ENCODE measurements around the gene ZNF684. TPM values are rescaled to one million over a fixed set of nuclear protein-coding genes. Genes with fewer than 3 reads are reported as not detected.
"Not testable (repeated sequence)": the region's sequence is repeated elsewhere in the genome, so short reads cannot be mapped to it uniquely, and the experiment has no call there.

ZNF684 gene
- total and polyA plus RNA-seq, 2 experiments from 2014 or later: 7.6 to 8.9 TPM

- H3K27ac Mint-ChIP-seq: no peak overlapping the region
- DNase-seq (ENCODE audit: low spot score) (no peak), ATAC-seq (no peak)
- H3K36me3 ChIP-seq (ENCODE audit: insufficient read depth): 0 out of 2 replicates have a peak, but pooled peaks cover under 1% of the 10 kb centered on the region
- H3K27ac ChIP-seq (ENCODE audit: low read depth): no peak overlapping the region
- no peaks in the 10 kb centered on the region for H3F3A ChIP-seq (replicated peaks; ENCODE audit: low read depth)
- no peaks in the 10 kb centered on the region for H3K79me2 ChIP-seq (replicated peaks; ENCODE audit: insufficient read depth)
- peaks cover 13% of the 10 kb centered on the region; the same call in 2 of the 3 replicates for H3K9me3 Mint-ChIP-seq
- no peak overlapping the region for H2AFZ ChIP-seq
- no peaks in the 10 kb centered on the region for H3K27me3 ChIP-seq (ENCODE audit: insufficient read depth)
- no peak overlapping the region for H3K4me3 ChIP-seq
- peaks cover 3% of the 10 kb centered on the region for H3K27me3 Mint-ChIP-seq (ENCODE audit: insufficient read depth, low read depth, poor library complexity)
- no peaks in the 10 kb centered on the region for H4K20me1 ChIP-seq (replicated peaks; ENCODE audit: insufficient read depth)
- no peaks in the 10 kb centered on the region for H3K4me1 Mint-ChIP-seq
- H3K4me2 ChIP-seq: no peak overlapping the region
- H3K4me3 Mint-ChIP-seq: no peak overlapping the region
- H3K36me3 Mint-ChIP-seq (ENCODE audit: low read depth): peaks cover 10% of the 10 kb centered on the region; the same call in 2 of the 3 replicates
- H3K4me1 ChIP-seq (ENCODE audit: insufficient read depth): no peaks in the 10 kb centered on the region
- 0 out of 2 replicates have a peak, but pooled peaks cover 3% of the 10 kb centered on the region for H3K9me2 ChIP-seq (ENCODE audit: insufficient read depth)
- no peak for TF ChIP-seq EZH2 (IDR thresholded peaks at IDR 0.05; ENCODE audit: low read depth, unreplicated experiment)
- TF ChIP-seq JUNB (IDR thresholded peaks at IDR 0.05; ENCODE audit: unreplicated experiment): no peak
- TF ChIP-seq ZNF114 (CRISPR knock-in tag; IDR thresholded peaks at IDR 0.05): no peak
- no peak for TF ChIP-seq EZH2phosphoT487 (IDR thresholded peaks at IDR 0.05; ENCODE audit: unreplicated experiment)
- no peak for TF ChIP-seq ZNF462 (CRISPR knock-in tag; IDR thresholded peaks at IDR 0.05)
- TF ChIP-seq CREB1 (CRISPR knock-in tag; IDR thresholded peaks at IDR 0.05; ENCODE audit: low read depth): no peak
- TF ChIP-seq ZNF331 (CRISPR knock-in tag; IDR thresholded peaks at IDR 0.05; ENCODE audit: low read depth): no peak
- TF ChIP-seq, protein P1, sequence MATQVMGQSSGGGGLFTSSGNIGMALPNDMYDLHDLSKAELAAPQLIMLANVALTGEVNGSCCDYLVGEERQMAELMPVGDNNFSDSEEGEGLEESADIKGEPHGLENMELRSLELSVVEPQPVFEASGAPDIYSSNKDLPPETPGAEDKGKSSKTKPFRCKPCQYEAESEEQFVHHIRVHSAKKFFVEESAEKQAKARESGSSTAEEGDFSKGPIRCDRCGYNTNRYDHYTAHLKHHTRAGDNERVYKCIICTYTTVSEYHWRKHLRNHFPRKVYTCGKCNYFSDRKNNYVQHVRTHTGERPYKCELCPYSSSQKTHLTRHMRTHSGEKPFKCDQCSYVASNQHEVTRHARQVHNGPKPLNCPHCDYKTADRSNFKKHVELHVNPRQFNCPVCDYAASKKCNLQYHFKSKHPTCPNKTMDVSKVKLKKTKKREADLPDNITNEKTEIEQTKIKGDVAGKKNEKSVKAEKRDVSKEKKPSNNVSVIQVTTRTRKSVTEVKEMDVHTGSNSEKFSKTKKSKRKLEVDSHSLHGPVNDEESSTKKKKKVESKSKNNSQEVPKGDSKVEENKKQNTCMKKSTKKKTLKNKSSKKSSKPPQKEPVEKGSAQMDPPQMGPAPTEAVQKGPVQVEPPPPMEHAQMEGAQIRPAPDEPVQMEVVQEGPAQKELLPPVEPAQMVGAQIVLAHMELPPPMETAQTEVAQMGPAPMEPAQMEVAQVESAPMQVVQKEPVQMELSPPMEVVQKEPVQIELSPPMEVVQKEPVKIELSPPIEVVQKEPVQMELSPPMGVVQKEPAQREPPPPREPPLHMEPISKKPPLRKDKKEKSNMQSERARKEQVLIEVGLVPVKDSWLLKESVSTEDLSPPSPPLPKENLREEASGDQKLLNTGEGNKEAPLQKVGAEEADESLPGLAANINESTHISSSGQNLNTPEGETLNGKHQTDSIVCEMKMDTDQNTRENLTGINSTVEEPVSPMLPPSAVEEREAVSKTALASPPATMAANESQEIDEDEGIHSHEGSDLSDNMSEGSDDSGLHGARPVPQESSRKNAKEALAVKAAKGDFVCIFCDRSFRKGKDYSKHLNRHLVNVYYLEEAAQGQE (IDR thresholded peaks at IDR 0.05; ENCODE audit: unreplicated experiment): no peak
- TF ChIP-seq, protein P2, sequence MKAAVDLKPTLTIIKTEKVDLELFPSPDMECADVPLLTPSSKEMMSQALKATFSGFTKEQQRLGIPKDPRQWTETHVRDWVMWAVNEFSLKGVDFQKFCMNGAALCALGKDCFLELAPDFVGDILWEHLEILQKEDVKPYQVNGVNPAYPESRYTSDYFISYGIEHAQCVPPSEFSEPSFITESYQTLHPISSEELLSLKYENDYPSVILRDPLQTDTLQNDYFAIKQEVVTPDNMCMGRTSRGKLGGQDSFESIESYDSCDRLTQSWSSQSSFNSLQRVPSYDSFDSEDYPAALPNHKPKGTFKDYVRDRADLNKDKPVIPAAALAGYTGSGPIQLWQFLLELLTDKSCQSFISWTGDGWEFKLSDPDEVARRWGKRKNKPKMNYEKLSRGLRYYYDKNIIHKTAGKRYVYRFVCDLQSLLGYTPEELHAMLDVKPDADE (IDR thresholded peaks at IDR 0.05): no peak
Measured at GRCh38 chr1:40553017-40553416, 21.6 kb downstream of the ZNF684 start.

DNA sequence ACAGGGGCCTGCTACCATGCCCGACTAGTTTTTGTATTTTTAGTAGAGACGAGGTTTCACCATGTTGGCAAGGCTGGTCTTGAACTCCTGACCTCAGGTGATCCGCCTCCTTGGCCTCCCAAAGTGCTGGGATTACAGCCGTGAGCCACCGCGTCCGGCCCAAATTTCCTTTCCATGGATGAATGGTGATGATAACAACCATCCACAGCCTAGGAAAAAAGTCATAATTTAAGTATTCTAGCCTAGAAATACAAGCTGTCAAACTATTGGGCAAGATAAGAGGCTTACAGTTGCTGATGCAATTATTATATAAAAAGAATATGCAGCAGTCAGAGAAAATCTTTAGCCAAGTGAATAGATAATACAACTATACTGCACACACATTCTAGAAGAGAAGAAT lies 23.4 kb downstream of the ZNF684 start:
- H3K36me3 Mint-ChIP-seq (ENCODE audit: low read depth); H3K4me2 ChIP-seq; H3K4me1 Mint-ChIP-seq; H3K27ac ChIP-seq (ENCODE audit: low read depth); H3K4me3 ChIP-seq; H3K79me2 ChIP-seq (replicated peaks; ENCODE audit: insufficient read depth); DNase-seq (ENCODE audit: low spot score); H3K27ac Mint-ChIP-seq; H3F3A ChIP-seq (replicated peaks; ENCODE audit: low read depth); H3K9me2 ChIP-seq (ENCODE audit: insufficient read depth); ATAC-seq; H3K4me3 Mint-ChIP-seq; H4K20me1 ChIP-seq (replicated peaks; ENCODE audit: insufficient read depth); H3K27me3 Mint-ChIP-seq (ENCODE audit: insufficient read depth, low read depth, poor library complexity); H3K4me1 ChIP-seq (ENCODE audit: insufficient read depth); H3K27me3 ChIP-seq (ENCODE audit: insufficient read depth); H2AFZ ChIP-seq; H3K36me3 ChIP-seq (ENCODE audit: insufficient read depth): not testable (repeated sequence)
- peaks cover 13% of the 10 kb centered on the region for H3K9me3 Mint-ChIP-seq
